Erythroblast (primary cell): ENCODE results near the gene ERC2.

ENCODE experiments used
- GATA1 ChIP-seq: IDR thresholded peaks from 2 replicates; pipeline ENCODE4 v1.6.1; 2011; ENCODE audit warnings: low read depth, mild to moderate bottlenecking, control low read depth, low read length, moderate library complexity
- POLR2A ChIP-seq: IDR thresholded peaks from 2 replicates; pipeline ENCODE4 v1.6.1; 2011; ENCODE audit warnings: mild to moderate bottlenecking, low read length

DNA sequence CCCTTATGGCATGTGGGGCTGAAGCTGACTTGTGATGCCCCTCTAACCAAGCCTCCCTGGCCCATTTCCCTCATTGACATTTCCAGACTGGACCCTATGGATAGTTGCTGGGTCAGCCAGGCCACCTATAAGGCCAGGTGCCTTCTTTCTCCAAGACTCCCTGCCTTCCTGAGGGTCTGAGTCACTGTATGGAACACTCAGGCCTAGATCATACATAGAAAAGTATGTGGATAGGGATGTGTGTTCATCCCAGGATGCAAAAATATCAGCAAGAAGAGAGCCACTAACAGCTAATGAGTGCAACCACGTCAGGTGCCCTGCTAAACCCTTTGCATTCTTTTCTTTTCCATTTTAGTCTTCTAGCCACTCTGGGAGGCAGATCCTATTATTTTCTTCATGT is 812.7 kb downstream of the ERC2 start:
- TF ChIP-seq POLR2A (no peak), GATA1 (no peak)
